SK-N-DZ (cell line): Measurements from ENCODE around the gene CAMK1D.
A peak's percentile ranks its signal among the peaks of the same experiment; 100 is the strongest.
"Not testable (repeated sequence)": the region's sequence is repeated elsewhere in the genome, so short reads cannot be mapped to it uniquely, and the experiment has no call there.

ENCODE experiments used
- DNase-seq: peaks from one replicate; pipeline ENCODE4 v3.0.0-alpha.2; 2015; ENCODE audit warnings: low spot score

Gene CAMK1D

DNA sequence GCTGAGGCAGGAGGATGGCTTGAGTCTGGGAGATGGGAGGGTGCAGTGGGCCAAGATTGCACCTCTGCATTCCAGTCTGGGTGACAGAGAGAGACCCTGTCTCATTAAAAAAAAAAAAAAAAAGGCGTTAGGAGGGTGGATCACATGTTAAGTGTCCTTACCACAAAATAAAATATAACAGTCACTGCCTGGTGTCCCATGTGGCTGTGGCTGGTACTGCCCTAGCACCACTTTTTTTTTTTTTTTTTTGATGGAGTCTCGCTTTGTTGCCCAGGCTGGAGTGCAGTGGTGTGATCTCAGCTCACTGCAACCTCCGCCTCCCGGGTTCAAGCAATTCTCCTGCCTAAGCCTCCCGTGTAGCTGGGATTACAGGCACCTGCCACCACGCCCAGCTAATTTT lies 460.7 kb downstream of the CAMK1D start:
- not testable (repeated sequence) for DNase-seq

- no peak for DNase-seq
Measured at GRCh38 chr10:12811826-12812225, 462.5 kb downstream of the CAMK1D start.

- no peak for DNase-seq
Measured at GRCh38 chr10:12812571-12812970, 463.2 kb downstream of the CAMK1D start.

- no peak for DNase-seq
Measured at GRCh38 chr10:12814166-12814565, 464.8 kb downstream of the CAMK1D start.

DNA sequence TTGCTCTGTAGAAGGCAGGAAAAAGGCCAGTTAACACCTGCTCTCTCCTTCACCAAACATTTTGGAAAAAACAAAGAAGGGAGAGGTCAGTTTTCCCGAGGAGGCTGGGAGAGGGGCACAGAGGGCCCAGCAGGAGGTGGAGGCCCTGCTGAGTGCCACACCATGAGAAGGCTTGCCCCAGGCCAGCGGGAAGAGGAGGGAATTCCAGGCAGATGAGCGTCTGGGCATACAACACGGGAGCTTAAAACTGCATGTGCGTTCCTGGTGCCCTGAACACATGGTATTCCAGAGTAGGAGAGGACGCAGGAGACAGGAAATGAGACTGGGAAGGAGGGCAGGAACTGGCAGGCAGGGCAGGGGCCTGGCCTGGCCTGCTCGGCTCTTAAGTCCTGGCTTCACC lies 469.7 kb downstream of the CAMK1D start:
- DNase-seq, result no peak

GRCh38 chr10:12819656-12820055 lies 470.3 kb downstream of the CAMK1D start:
- no peak for DNase-seq

GRCh38 chr10:12822126-12822892 lies 473.0 kb downstream of the CAMK1D start:
- DNase-seq, result no peak

DNA sequence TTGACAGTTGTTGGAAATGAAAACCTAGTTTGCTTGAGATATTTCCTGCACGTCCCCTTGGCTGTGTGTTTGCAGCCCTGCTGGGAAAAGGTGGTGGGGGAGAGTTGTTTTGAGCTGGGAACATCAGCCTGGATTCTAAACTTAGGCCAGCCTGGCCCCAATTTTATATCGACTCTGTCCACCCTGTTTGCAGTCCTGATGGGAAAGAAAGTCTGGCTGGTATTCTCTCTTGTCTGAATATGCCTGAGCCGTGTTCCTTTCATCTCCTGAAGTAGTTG lies 473.5 kb downstream of the CAMK1D start:
- no peak for DNase-seq

DNA sequence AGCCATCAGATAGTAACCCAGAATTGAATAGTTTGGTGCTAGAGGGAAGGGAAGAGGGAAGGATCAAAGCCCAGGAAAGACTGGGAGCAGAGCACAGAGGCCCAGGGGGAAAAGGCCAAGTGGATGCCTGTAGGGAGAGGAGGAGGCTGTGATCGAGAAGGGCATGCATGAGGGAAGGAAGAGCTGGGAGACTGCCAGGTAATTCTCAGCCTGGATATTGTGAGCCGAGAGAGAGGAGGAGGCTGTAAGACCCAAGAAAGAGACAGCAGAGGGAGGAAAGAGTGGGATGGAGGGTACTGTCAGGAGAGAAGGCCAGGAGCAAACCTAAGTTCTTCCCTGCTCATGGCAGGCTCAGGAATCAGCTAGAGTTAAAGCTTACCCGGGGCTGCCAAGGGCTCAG lies 474.0 kb downstream of the CAMK1D start:
- no peak for DNase-seq

DNA sequence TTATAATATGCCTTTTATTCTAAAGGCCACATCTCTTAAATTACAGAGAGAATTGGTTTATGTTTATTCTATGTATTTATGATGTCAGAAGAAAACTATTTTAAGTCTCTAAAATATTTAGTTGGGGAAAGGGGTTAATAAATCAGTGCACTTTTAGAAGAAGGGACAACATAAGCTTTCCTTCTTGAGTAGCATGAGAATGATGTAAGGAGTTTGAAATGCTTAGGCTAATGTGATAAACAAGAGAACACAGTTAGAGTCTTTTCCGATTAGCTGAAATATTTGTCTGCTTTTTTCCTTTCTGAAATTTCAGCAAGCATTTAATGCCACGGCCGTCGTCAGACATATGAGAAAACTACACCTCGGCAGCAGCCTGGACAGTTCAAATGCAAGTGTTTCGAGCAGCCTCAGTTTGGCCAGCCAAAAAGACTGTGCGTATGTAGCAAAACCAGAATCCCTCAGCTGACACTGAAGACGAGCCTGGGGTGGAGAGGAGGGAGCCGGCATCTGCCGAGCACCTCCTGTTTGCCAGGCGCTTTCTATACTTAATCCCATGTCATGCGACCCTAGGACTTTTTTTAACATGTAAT lies 476.0 kb downstream of the CAMK1D start:
- DNase-seq, result no peak

- no peak for DNase-seq
Measured at GRCh38 chr10:12826800-12827372, 477.5 kb downstream of the CAMK1D start.

DNA sequence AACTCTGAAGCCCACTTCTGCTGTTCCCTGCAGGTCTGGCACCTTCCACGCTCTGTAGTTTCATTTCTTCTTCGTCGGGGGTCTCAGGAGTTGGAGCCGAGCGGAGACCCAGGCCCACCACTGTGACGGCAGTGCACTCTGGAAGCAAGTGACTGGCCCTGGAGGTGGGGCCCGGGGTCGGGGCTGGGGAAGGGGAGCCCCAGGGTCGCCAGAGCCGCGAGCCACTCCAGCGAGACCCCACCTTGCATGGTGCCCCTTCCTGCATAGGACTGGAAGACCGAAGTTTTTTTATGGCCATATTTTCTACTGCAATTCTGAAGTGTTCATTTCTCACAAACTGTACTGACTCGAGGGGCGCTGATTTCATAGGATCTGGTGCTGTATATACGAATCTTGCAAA lies 479.4 kb downstream of the CAMK1D start:
- no peak for DNase-seq

DNA sequence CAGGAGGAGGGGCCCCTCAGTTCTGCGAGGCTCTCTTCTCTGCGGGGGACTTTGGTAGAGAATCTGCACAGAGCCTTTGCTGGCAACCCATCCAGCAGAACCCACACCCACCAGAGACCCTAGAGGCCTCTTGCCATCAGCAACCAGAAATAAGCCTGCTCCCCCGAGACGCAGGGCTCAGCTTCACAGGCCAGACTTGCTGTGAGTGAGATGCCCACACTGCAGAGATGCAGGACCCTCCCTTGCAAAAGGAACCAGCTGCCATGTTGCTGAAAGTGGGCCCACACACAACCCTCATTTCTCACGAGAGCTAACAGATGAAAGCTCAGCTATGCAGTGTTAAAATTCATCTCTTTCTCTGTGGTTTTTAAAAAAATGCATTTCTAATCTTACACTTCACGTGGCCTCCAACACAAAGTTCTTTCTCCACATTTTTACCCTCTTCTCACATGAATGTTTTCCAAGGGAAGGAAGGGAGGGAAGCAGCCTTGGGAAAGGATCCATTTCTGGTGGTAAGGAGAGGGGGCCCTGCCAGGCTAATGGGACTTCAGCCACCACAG lies 480.6 kb downstream of the CAMK1D start:
- no peak for DNase-seq

DNA sequence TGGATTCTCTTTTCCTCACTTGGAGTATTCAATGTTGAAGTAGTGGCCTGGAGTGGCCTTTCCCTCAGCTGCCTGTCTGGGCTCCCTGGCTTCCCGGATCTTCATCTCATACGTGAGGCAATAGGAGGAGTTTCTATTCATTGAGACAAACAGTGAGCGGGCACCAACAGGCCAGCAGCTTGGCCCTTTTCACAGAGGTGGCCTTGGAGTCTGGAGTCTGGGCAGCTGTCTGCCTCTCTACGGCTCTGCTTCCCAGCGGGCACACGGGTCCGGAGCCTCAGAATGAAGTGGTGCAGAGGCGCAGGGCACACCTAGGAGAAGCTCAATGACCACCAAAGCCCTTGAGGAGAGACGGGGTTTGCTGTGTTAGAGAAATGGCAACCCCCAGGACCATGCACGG lies 482.7 kb downstream of the CAMK1D start:
- no peak for DNase-seq

DNA sequence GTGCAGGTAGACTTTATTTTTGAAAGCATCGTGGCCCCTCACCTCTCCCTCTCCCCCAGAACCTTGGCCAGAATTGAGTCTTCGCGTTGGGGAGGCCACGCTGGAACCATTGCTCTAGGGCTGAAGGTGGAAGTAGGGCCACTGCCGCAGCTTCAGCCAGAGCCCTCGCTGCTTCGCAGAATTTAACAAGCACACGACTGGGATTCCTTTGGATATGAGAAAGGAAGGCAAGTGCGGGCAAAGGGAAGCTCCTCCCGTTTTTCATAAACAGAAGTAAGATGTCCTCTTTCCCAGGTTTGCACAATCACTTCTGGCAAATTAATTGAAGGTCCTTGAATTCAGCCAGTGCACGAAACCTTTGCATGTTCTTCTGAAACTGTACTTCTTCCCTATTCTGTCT lies 484.1 kb downstream of the CAMK1D start:
- no peak for DNase-seq

DNA sequence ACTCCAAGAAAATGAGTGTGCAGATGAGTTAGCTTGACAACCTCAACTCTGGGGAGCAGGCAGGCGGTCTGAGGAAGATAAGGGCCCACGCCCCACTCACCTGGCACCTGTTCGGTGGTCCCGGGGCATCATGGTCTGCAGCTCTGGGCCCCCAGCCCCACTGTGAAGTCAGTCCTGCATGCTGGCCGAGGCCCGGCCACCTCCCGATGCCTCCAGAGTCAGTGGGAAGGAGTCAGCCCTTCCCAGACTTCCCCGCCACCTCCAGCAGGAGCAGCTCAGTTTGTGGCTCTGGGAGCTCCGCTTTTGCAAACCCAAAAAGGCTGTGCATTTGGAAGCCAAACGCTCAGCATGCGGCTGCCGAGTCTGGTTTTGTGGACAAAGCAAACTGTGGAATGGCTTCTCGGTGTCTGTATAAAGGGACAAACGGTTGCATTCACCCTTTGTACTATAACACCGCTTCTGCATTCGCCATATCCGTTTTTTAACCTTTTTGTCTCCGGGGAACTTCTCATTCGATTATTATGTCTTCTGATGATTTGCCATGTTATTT lies 484.8 kb downstream of the CAMK1D start:
- no peak for DNase-seq

DNA sequence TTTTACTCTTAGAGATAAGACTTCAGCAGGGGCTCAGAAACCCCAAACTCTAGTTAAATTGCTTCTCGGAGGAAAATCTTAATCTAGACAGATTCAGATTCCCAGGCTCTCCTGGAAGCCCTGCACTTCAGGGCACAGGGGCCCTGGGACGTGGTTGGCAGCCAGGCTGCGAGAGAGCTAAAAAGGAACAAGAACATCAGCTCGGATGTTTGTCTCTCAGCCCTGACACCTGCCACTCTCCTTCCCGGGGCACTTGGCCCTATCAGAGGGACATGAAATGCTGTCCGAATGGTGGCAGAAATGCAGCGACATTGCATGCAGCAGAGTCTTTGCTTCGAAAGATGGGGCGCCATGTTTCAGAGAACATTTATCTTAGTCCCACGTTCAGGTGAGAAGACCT lies 485.4 kb downstream of the CAMK1D start:
- DNase-seq, result no peak

GRCh38 chr10:12835709-12836108 lies 486.4 kb downstream of the CAMK1D start:
- no peak for DNase-seq

GRCh38 chr10:12838366-12838765 lies 489.0 kb downstream of the CAMK1D start:
- DNase-seq, result no peak

- no peak for DNase-seq
Measured at GRCh38 chr10:12838995-12839927, 489.9 kb downstream of the CAMK1D start.

DNA sequence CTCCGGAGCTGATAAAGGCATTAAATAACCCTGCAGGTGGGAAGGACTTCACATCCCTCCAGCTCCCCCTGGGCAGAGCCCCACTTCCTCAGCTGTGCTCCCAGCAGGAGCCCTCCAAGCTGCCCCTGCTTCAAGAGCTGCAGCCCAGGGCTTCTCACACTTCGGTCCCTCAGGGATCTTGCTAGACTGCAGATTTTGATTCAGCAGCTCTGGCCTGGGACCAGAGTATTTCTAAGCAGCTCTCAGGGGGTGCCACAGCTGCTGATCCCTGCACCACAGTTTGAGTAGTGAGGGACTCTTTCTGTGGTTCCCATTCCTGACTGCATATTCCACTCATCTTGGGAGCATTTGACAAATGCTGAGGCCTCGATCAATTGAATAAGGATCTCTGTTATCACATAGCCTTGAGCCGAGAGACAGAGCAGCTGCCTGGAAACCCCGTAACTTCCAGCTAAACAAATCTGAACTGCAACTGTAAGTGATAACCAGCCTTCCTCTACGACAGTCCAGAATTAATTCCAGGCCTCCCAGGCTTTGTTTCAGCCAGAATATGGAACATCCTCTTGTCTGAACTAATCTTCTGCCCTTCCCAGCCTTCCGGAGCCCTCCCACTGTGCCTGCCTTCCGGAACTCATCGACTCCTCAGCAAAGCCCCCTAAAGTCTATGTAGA lies 490.7 kb downstream of the CAMK1D start:
- DNase-seq, result peak; percentile 45
